ENCODE results near the gene HAUS3.
"Not testable (repeated sequence)": the region's sequence is repeated elsewhere in the genome, so short reads cannot be mapped to it uniquely, and the experiment has no call there.

The HAUS3 gene

GRCh38 chr4:2276581-2277325 is 34.8 kb upstream of the HAUS3 start:
- in situ Hi-C loops (cut with MboI; ENCODE audit: low sequenced_read_pairs), result no loop called here

DNA sequence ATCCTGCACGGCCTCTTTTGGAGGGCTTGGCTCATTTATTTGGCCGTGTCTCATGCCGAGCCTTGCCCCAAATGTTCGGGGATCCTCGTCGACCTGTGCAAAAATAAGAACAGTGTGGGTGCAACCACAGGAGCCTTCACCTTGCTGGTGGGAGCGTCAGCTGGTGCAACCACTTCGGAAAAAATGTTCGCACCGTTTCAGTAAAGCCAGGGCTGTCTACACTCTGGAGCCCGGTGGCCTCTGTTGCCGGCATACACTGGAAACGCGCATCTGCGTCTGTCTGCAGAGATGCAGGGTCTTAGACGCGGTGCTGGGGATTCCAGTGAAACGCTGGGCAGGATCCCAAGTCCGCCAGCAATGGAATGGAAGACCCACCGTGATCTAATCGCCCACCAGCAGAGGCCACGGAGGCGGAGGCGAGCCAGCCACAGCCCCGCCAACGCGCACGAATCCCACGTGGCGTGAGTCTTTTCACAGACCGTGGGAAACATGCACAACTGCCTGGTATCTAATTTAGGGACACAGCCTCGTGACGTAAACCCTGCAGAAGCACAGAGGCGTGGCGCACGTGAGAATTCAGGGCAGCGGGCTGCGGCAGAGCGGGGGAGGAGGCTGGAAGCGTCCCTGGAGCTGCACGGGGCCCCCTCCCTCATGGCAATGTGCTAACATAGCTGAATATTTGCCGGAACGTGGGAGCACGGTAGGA is 33.8 kb upstream of the HAUS3 start:
- in situ Hi-C loops (cut with MboI; ENCODE audit: low sequenced_read_pairs), result no loop called here

DNA sequence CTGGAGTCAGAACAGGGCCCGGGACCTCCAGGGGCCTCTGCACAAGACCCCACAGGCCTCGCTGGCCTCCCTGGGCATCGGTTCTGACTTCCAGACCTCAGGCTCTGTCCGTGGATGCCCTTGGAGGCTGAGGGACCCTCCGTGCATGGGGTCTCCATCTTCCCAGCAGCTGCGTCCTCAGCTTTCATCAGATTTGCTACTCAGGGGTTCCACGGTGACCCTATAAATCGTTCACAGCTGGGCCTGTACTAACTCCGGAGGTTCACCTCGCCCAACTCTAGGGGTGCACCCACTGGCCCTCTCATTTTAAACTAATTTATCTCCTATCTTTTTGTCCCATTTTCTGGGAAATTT is 33.1 kb upstream of the HAUS3 start:
- in situ Hi-C loops (cut with MboI; ENCODE audit: low sequenced_read_pairs), result not testable (repeated sequence)

DNA sequence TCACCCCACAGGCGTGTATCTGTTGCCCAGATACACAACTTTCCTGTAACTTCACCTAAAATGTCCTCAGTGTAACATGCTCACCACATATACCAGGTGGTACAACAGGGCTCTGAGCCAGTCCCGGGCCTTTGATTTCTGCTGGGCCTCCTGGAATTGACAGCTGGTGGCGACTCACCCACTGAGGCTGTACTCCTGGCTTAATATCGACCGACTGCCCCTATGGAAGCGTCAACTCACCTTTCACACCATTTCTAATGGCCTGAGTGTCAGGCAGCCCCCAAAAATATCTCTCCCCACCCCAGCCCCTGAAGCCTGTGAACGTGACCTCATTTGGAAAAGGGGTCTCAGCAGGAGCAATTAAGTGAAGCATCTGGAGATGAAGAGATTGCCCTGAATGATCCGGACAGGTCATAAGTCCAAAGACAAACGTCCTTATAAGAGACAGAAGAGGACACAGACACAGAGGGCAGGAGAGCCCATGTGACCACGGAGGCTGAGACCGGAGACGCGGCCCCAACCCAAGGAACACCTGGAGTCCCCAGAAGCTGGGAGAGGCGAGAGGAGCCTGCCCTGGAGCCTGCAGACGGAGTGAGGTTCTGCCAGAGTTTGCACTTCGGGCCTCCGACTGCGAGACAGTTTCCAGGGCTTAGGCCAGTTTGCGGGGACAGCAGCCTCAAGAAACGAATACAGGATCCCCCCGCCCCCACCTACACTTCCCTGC is 32.6 kb upstream of the HAUS3 start:
- in situ Hi-C loops (cut with MboI; ENCODE audit: low sequenced_read_pairs), result no loop called here

- in situ Hi-C loops (cut with MboI; ENCODE audit: low sequenced_read_pairs), result no loop called here
Measured at GRCh38 chr4:2273657-2274319, 31.9 kb upstream of the HAUS3 start.

- in situ Hi-C loops (cut with MboI; ENCODE audit: low sequenced_read_pairs), result no loop called here
Measured at GRCh38 chr4:2273221-2273620, 31.3 kb upstream of the HAUS3 start.

GRCh38 chr4:2272828-2273120 is 30.9 kb upstream of the HAUS3 start:
- in situ Hi-C loops (cut with MboI; ENCODE audit: low sequenced_read_pairs), result no loop called here

DNA sequence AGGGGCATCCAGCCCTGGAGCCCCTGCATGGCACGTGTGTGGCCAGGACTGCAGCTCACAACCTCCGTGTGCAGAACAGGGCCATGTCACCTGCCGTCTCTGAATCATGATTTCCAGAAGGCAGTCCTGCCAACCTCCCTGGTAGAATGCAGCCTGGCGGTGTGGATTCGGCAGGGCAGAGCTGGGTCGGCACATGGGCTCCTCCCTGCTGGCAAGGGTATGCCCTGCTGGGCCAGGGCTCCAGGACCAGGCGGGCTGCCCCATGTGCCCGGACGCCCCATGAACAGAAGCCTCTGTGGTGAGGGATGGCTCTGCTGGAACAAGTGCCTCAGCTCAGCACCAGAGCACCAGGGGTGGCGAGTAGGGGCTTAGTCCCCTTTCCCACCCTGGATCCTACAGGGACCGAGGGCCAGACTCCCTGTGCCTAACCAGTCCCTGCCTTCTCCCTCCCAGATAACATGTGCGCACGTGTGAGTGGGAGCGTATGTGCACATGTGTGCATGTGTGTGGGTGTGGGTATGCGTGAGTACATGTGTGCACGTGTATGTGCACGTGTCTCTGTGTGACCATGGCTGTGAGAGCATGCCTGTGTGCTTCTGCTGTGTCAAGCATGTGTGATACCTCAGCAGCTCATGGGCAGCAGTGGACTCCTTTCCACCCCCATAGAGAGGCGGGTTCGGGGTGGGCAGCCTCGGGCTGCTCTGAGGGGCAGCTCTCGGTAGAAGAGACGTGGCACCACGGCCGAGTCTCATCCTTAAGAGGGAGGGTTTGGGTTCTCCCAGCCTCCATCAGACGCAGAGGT is 30.3 kb upstream of the HAUS3 start:
- in situ Hi-C loops (cut with MboI; ENCODE audit: low sequenced_read_pairs), result no loop called here

- in situ Hi-C loops (cut with MboI; ENCODE audit: low sequenced_read_pairs), result no loop called here
Measured at GRCh38 chr4:2271279-2272025, 29.5 kb upstream of the HAUS3 start.

GRCh38 chr4:2270341-2271165 is 28.6 kb upstream of the HAUS3 start:
- in situ Hi-C loops (cut with MboI; ENCODE audit: low sequenced_read_pairs), result no loop called here

DNA sequence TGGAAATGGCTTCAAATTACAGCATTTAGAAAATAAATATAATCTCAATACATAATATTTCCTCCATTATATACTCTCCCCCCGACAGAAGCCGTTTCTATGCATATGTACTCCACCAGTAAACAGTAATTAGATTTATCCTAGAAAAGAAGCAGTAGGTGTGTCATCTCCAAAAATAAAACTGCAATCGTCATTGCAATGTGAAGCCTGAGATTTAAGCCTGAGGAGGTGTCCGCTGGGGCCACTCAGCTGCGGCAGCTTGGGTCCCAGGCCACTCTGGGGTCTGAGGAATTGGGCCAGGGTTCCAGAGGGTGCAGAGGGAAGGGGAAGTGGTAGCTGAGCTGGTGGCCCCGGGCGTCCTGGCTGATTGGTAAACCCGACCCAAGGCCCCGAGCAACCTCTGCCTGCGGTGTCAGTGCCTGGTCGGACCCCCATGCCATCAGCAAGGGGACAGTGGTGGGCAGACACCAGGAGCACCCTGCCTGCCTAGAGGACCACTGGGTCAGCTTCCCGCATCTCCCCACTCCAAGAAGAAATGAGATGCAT is 27.8 kb upstream of the HAUS3 start:
- in situ Hi-C loops (cut with MboI; ENCODE audit: low sequenced_read_pairs), result no loop called here

- in situ Hi-C loops (cut with MboI; ENCODE audit: low sequenced_read_pairs), result no loop called here
Measured at GRCh38 chr4:2269206-2269531, 27.2 kb upstream of the HAUS3 start.

DNA sequence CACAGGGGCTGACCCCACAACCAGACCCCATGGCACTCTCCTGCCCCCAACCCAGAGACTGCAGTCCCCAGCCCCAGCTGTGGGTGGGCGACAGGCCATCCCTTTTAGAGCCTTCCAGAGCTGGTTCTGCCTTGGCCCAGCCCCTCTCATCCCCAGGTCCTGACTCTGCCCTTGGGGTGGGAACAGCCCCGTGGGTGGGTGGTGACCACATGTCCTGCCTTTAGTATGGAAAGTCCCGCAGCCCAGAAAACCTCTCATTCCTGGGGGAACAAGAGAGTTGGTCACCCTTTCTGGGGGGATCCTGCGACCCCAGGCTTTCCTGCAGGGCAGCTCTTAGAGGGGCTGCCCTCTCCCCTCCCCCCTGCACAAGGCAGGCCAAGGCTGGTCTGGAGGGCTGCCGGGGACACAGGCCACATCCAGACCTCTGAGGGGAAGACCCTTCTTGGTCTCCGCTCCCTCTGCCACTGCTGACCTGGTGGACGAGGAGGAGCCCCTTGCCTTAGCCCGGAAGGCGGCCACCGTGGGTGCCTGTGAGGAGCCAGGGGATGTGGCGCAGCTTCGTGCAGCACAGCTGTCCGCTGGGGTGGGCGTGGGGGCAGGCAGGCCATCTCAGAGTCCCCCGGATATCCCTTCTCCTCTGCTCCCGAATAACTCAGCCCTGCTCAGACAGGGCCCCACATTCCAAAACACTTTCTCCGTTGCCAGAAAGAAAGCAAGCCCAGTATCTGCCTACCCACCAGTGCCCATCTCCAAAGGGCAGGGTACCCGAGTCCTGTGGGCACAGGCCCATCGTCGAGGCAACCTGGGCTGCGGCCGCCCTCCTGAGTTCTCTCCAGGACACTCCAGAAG is 26.7 kb upstream of the HAUS3 start:
- in situ Hi-C loops (cut with MboI; ENCODE audit: low sequenced_read_pairs), result no loop called here

DNA sequence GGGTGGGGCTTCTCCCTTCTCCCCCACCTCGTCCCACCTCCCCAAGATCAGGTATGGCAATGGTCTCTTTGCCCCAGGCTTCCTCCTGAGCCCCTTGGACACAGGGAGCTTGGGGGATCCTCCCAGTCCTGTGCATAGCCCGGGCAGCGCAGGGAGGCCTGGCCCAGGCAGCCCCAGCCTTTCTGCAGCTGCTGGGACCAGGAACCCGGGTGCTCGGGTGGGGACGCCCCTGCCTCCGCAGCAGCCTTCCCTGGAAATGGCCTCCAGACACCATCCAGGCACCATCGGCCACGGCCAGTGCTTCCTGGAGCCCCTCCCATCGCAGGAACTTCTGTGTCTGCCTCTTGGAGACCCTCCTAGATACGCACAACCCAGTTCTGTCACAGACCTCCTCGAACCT is 25.9 kb upstream of the HAUS3 start:
- in situ Hi-C loops (cut with MboI; ENCODE audit: low sequenced_read_pairs), result no loop called here

DNA sequence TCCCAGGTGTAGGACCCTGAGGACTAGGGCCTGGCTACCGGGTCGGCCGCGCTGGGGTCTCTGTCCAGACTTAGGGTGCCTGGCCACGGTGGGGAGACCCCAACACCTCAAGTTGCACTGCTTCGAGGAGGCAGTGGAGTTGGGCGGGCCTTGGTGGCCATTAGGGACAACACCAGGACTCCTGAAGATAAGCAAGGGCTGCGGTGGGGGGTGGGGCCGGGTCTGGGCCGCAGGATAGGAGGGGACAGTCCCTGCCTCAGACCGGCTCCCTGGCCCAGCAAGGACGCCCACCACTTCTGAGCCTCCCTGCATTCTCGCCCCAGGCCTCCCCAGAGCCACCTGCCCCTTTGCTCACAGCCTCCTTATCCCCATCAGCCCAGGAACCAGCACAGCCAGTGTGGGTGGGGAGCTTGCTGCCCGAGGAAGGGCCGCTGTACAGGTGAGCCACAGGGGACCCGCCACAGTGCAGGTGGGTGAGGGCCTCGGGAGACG is 25.4 kb upstream of the HAUS3 start:
- in situ Hi-C loops (cut with MboI; ENCODE audit: low sequenced_read_pairs), result no loop called here

- in situ Hi-C loops (cut with MboI; ENCODE audit: low sequenced_read_pairs), result no loop called here
Measured at GRCh38 chr4:2266821-2267220, 24.9 kb upstream of the HAUS3 start.

- in situ Hi-C loops (cut with MboI; ENCODE audit: low sequenced_read_pairs), result no loop called here
Measured at GRCh38 chr4:2266181-2266580, 24.3 kb upstream of the HAUS3 start.

Data from HL-60/S4 treated with phorbol 12-myristate 13-acetate at 8.2 ng/mL for 4 days and 3 days (cell line).